Activated CD4-positive, alpha-beta T cell treated with anti-CD3 and anti-CD28 coated beads, Interleukin-2, Interleukin-4, amounts not matched to agents 100 ng/mL and 50 ng/mL, durations not matched to agents 16 hours and 8 hours (primary cell): ENCODE data around the gene SLC22A4.

ENCODE experiments used
- DNase-seq: peaks from one replicate; pipeline ENCODE4 v3.0.0-alpha.2; 2020; ENCODE audit warnings: low spot score

SLC22A4 gene

GRCh38 chr5:132342291-132343180, 48.3 kb downstream of the SLC22A4 start:
- DNase-seq, result no peak

GRCh38 chr5:132344775-132345514, 50.8 kb downstream of the SLC22A4 start:
- DNase-seq, result no peak

GRCh38 chr5:132353486-132353995, 59.3 kb downstream of the SLC22A4 start:
- DNase-seq, result no peak

- no peak for DNase-seq
Observed at GRCh38 chr5:132354381-132355139, 60.4 kb downstream of the SLC22A4 start.

- no peak for DNase-seq
Observed at GRCh38 chr5:132355140-132355765, 61.1 kb downstream of the SLC22A4 start.

- DNase-seq, result no peak
Observed at GRCh38 chr5:132358775-132359174, 64.6 kb downstream of the SLC22A4 start.

GRCh38 chr5:132362086-132362485, 67.9 kb downstream of the SLC22A4 start:
- DNase-seq, result no peak

- no peak for DNase-seq
Observed at GRCh38 chr5:132363431-132364112, 69.4 kb downstream of the SLC22A4 start.

- DNase-seq, result no peak
Observed at GRCh38 chr5:132364319-132364718, 70.1 kb downstream of the SLC22A4 start.

GRCh38 chr5:132365213-132365612, 71.0 kb downstream of the SLC22A4 start:
- DNase-seq, result no peak

- no peak for DNase-seq
Observed at GRCh38 chr5:132368186-132368585, 74.0 kb downstream of the SLC22A4 start.

- DNase-seq, result no peak
Observed at GRCh38 chr5:132369007-132369473, 74.8 kb downstream of the SLC22A4 start.

GRCh38 chr5:132369474-132370180, 75.4 kb downstream of the SLC22A4 start, which contains the start of gene SLC22A5:
Gene SLC22A5, plus strand, starts transcription at chr5:132369710. Its CDS starts 263 bp downstream, at chr5:132369973.
- peak; percentile 65 for DNase-seq

GRCh38 chr5:132370181-132370970, 76.2 kb downstream of the SLC22A4 start:
- no peak for DNase-seq

GRCh38 chr5:132370971-132371602, 76.9 kb downstream of the SLC22A4 start:
- DNase-seq, result no peak

- no peak for DNase-seq
Observed at GRCh38 chr5:132371603-132371994, 77.4 kb downstream of the SLC22A4 start.

GRCh38 chr5:132372127-132372526, 77.9 kb downstream of the SLC22A4 start:
- no peak for DNase-seq

GRCh38 chr5:132372542-132372941, 78.3 kb downstream of the SLC22A4 start:
- no peak for DNase-seq

GRCh38 chr5:132375957-132376356, 81.8 kb downstream of the SLC22A4 start:
- no peak for DNase-seq
